RWPE1 (cell line): ENCODE measurements around the gene CNN2.

ENCODE experiments used
- CTCF ChIA-PET: fragments of 350-600 bp; sonication (Branson Sonifier 250); formaldehyde crosslinking; extraction: SDS; loops from one replicate; lab custom pipeline; 2021; lab: Yijun Ruan, JAX
- POLR2A ChIA-PET: fragments of 400-600 bp; formaldehyde crosslinking; extraction: SDS; loops from one replicate; lab custom pipeline; 2020; ENCODE audit warnings: antibody characterized with exemption; ENCODE audit not compliant: low non-redundant PET; lab: Yijun Ruan, JAX
- DNase-seq: peaks from one replicate; pipeline ENCODE4 v3.0.0; 2012; ENCODE audit warnings: low spot score
- H3K27ac ChIP-seq: fragments of 450-650 bp; 2 replicates; pipeline ENCODE4 v1.5.1; 2017
- TF ChIP-seq, protein P1 (sequence below): fragments of 450-650 bp; conservative IDR thresholded peaks from 2 replicates; pipeline ENCODE4 v1.5.1; 2017; ENCODE audit warnings: low read depth, mild to moderate bottlenecking

CNN2 gene

DNA sequence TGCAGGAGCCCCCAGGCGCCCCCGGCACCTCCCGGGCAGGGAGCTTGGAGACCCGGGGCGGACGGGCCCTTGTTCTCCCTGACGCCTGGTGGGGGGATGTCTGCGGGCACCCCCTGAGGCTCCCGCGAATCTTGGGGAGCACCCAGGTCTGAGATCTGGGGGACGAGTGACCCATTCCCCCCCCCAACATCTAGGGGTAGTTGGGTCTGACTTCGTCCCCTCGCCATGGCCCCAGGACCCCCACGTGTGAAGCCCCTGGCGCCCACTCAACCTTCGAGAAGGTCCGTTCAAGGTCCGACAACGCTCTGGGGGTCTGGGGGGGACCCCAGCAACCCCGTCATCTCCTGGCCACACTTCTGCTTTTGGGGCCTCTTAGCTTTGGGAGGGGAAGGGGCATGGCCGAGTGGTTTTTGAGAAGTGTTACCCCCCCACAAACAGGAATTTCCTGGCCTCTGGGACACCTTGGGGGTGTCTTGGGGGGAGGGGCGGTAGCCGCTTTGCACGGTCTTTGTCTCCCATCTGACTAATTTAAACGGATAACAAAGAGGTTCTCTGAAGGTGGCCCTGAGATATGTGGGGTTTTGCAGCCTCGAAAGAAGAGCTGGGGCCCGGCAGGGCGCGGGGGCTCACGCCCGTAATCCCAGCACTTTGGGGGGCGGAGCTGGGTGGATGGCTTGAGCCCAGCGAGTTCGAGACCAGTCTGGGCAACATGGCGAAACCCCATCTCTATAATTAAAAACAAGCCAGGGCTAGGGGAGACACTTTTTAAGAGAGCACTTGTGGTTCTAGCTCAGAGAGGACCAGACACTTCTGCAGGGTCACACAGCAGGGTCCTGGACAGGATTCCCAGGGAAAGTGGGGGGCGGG lies 608 bp downstream of the CNN2 start:
- peak overlapping the region; percentile 99 for H3K27ac ChIP-seq
- POLR2A ChIA-PET = interaction anchor here (0.6 to 2.8 kb wide), 4 partner anchors 10 to 183 kb away, joined by 3 to 11 read pairs (median 4); partner anchors contain the start of genes ABCA7 and WDR18
- no peak for DNase-seq
- CTCF ChIA-PET = interaction anchor here (0.5 to 0.9 kb wide), 2 partner anchors 161 to 217 kb away, joined by 3 to 6 read pairs; no protein-coding TSS in a partner anchor
- TF ChIP-seq, protein P1, sequence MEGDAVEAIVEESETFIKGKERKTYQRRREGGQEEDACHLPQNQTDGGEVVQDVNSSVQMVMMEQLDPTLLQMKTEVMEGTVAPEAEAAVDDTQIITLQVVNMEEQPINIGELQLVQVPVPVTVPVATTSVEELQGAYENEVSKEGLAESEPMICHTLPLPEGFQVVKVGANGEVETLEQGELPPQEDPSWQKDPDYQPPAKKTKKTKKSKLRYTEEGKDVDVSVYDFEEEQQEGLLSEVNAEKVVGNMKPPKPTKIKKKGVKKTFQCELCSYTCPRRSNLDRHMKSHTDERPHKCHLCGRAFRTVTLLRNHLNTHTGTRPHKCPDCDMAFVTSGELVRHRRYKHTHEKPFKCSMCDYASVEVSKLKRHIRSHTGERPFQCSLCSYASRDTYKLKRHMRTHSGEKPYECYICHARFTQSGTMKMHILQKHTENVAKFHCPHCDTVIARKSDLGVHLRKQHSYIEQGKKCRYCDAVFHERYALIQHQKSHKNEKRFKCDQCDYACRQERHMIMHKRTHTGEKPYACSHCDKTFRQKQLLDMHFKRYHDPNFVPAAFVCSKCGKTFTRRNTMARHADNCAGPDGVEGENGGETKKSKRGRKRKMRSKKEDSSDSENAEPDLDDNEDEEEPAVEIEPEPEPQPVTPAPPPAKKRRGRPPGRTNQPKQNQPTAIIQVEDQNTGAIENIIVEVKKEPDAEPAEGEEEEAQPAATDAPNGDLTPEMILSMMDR = no peak

DNA sequence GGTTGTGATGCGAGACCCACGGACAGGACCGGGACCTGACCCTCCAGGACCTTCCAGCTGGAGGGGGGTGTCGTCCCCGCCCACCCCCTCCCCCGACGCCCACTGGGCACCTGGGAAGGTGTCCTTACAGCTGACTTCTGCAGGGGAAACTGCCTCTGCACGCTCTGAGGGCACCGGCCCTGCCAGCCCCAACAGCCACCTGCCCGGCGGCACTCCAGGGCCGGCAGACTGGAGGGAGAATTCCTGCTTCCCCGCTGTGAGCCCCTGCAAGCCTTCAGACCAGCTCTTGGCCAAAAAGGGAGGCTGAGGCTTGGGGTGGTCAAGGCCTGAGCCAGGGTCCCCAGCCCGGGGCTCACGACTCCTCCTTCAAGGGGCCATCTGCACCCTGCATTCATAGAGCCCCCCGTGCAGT lies 1.2 kb downstream of the CNN2 start:
- TF ChIP-seq, protein P1 = no peak
- no peak for DNase-seq
- ChIA-PET CTCF (interaction anchor here (0.9 kb wide), 1 partner anchor 216 kb away, joined by 6 read pairs; no protein-coding TSS in a partner anchor), POLR2A (interaction anchor here (1.6 to 2.8 kb wide), 2 partner anchors 11 to 12 kb away, joined by 6 to 11 read pairs; partner anchors contain the start of gene ABCA7)
- peak overlapping the region; percentile 99 for H3K27ac ChIP-seq

DNA sequence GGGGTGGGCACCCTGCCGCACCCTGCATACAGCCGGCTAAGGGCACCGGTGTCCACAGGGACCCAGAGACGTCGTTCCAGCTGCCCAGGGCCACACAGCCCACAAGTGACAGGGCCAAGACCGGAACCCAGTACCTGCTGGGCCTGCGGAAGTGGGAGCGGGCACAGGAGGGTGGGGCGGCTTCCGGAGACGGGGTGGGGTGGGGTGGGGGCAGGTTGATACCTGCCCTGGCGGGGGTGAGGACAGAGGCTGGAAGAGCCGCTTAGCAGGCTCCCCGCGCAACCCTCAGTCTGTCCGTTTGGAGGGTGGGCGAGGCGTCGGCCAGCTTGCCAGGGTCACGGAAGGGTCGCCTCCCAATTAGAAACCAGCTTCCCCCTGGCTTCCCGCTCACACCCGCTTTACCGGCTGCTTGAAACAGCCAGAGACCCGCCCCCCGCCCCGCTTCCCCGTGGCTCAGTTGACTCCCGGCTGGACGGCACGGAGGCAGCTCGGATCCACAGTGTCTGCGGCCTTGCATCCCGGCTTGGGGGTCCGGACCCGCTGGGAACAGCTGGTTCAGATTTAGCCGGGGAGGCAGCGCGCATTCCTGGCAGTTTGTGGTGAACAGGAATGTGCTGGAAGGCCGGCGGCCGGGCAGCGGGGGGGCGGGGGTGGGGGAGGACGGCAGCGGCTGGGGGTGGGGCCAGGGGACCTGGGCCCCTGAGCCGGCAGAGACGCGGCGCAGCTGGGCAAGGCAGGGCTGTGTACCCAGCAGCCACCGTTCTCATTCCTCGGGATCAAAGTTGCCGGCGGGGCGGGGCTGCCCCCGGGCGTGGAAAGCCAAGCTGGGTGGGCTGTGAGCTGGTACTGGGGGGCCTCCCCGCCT lies 1.9 kb downstream of the CNN2 start:
- ChIA-PET POLR2A (interaction anchor here (0.5 to 2.8 kb wide), 6 partner anchors 11 to 241 kb away, joined by 3 to 11 read pairs (median 5); partner anchors contain the start of genes ABCA7 and CIRBP), CTCF (interaction anchor here (0.6 to 0.7 kb wide), 3 partner anchors 9 to 167 kb away, joined by 3 to 5 read pairs (median 4); no protein-coding TSS in a partner anchor)
- TF ChIP-seq, protein P1 = no peak
- DNase-seq = peak; percentile 89
- H3K27ac ChIP-seq = peak overlapping the region; percentile 99

DNA sequence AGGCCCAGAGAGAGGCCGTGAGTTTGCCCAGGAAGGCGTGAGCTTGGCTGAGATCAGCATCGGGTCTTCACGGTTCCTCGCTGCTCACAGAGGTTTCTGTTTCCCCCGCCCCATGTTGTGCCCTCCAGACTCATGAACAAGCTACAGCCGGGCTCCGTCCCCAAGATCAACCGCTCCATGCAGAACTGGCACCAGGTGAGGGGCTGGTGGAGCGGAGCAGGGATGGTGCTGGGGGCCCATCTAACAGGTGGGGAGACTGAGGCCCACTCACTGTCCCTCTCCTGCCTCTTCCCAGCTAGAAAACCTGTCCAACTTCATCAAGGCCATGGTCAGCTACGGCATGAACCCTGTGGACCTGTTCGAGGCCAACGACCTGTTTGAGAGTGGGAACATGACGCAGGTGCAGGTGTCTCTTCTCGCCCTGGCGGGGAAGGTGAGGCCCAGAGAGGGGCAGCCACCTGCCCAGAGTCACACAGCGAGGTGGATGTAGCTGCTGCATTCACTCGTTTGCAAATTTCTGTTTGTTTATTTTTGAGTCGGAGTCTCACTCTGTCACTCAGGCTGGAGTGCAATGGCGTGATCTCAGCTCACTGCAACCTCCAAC lies 6.0 kb downstream of the CNN2 start:
- TF ChIP-seq, protein P1 = no peak
- CTCF ChIA-PET = interaction anchor here (0.7 kb wide), 1 partner anchor 70 kb away, joined by 3 read pairs; no protein-coding TSS in a partner anchor
- POLR2A ChIA-PET = interaction anchor here (0.6 kb wide), 1 partner anchor 15 kb away, joined by 3 read pairs; no protein-coding TSS in a partner anchor
- DNase-seq = no peak
- H3K27ac ChIP-seq = peak overlapping the region; percentile 28; the same call in 1 of the 2 replicates

DNA sequence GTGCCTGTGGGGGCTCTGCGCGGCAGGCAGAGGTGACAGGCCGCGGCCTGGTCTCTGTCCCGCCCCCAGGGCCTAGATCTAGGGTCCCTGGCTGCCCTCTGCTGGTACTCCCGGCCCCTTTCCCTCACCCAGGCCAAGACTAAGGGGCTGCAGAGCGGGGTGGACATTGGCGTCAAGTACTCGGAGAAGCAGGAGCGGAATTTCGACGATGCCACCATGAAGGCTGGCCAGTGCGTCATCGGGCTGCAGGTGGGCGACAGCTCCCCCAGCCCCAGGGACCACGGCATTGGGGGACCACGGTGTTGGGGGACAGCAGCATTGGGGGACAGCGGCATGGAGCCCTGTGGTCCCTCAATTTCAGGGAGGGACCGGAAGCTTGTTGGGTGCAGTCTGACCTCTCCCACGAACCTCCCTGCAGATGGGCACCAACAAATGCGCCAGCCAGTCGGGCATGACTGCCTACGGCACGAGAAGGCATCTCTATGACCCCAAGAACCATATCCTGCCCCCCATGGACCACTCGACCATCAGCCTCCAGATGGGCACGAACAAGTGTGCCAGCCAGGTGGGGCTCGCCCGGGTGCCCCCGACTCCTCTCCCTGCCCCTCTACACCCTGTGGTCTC lies 9.7 kb downstream of the CNN2 start:
- ChIA-PET POLR2A (no interaction called here), CTCF (interaction anchor here (0.6 kb wide), 1 partner anchor 34 kb away, joined by 3 read pairs; no protein-coding TSS in a partner anchor)
- TF ChIP-seq, protein P1 = no peak
- no peak for DNase-seq
- peak overlapping the region; percentile 81 for H3K27ac ChIP-seq
